C4-2B (cell line): ENCODE results near the gene MRPL55.

Experiments used
- H3K27ac ChIP-seq: fragments of 450-650 bp; 2 replicates; pipeline ENCODE4 v1.5.1; 2017
- CTCF ChIP-seq: fragments of 450-650 bp; conservative IDR thresholded peaks from 2 replicates; pipeline ENCODE4 v1.5.1; 2017; ENCODE audit warnings: mild to moderate bottlenecking
- ZFX ChIP-seq: fragments of 450-650 bp; IDR thresholded peaks from 2 replicates; pipeline ENCODE4 v1.6.1; 2017

MRPL55 gene

GRCh38 chr1:228075801-228076271 lies 33.3 kb downstream of the MRPL55 start:
- H3K27ac ChIP-seq, result no peak overlapping the region
- TF ChIP-seq CTCF (no peak), ZFX (no peak)

GRCh38 chr1:228074954-228075730 lies 34.0 kb downstream of the MRPL55 start:
- H3K27ac ChIP-seq, result no peak overlapping the region
- TF ChIP-seq CTCF (no peak), ZFX (no peak)

GRCh38 chr1:228073857-228074545 lies 35.1 kb downstream of the MRPL55 start:
- TF ChIP-seq CTCF, result no peak; the same call in 1 of the 2 replicates
- no peak for TF ChIP-seq ZFX
- H3K27ac ChIP-seq, result no peak overlapping the region

- no peak overlapping the region for H3K27ac ChIP-seq
- TF ChIP-seq CTCF, result no peak
- TF ChIP-seq ZFX, result no peak
Observed at GRCh38 chr1:228073061-228073856, 35.8 kb downstream of the MRPL55 start.

GRCh38 chr1:228072658-228073043 lies 36.4 kb downstream of the MRPL55 start:
- no peak overlapping the region for H3K27ac ChIP-seq
- TF ChIP-seq CTCF (no peak), ZFX (no peak)

- no peak overlapping the region for H3K27ac ChIP-seq
- TF ChIP-seq CTCF (no peak), ZFX (no peak)
Observed at GRCh38 chr1:228071839-228072657, 37.1 kb downstream of the MRPL55 start.
